Measurements from ENCODE around the gene ENTPD7.

Gene ENTPD7

DNA sequence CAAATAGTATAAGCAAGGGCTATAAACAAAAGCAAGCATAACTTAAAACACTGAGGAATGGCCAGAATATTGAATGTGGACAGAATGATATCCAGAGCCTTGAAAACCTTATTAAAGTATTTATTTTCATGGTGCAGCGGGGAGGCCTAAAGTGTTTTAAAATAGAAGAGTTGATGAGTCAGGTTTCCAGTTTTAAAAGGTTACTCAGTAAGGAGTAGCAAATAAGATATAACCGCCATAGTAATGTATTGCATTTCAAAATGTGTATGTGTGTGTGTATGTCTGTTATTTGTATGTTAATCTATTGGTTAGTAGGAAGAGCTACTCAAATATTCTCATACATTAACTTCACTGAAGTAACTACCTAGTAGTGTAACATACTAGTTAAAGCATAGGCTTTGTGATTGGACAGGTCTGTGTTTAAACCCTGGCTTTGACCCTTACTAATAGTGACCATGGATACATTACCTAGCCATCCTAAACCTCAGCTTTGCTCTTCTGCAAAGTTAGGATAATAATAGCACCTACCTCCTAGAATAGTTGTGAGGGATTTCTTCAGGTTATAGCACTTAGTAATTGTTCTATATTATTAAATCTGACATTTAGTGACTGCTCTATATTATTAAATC lies 89.6 kb downstream of the ENTPD7 start:
- no peak for DNase-seq (ENCODE audit: low read depth)

DNA sequence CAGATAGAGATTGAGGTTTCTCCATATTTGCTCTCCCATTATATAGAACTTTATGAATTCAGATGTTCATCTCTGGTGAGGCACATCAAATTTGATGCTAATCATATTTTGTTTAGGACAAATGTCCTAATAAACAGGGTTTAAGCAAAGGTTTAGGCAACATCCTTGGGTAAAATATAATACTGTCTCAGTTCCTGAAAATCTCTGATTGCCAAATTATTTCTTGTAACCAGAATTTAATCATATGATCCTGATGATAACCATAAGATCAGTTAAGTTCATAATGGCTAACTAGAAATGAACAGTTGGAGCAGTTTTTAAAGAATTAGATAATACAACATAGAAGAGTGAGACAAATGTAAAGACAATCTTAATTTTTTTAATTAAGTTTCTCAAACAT lies 91.3 kb downstream of the ENTPD7 start:
- DNase-seq (ENCODE audit: low read depth) = no peak

DNA sequence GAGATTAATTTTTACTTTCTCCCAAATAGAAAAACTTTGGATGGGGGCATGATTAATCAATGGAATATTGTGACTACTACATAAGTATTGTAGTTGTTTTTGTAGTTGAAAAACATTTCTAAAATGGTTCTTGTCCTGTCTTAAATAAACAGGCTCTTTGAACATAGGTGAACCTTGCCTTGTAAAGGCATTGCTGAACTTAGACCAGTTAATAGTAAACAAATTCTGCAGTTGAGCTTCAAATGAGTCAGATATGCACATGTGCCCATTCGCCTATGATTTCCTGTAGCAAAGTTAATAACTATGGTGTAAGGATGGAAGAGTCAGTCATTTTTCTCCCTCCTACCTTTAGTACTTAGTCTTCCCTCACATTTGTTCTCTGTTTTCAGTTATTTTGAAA lies 95.4 kb downstream of the ENTPD7 start:
- DNase-seq (ENCODE audit: low read depth) = no peak
